Colonic mucosa (tissue), 4 donors: Measurements from ENCODE around the gene ZNF138. TPM values are rescaled to one million over a fixed set of nuclear protein-coding genes. Genes with fewer than 3 reads are reported as not detected.

Source experiments
- DNase-seq: peaks from one replicate; pipeline ENCODE4 v3.0.0-alpha.2; 2020
- H3K27ac ChIP-seq: fragments of 200-600 bp; one replicate; pipeline ENCODE4 v1.8.0; 2021
- H3K27me3 ChIP-seq: fragments of 200-600 bp; one replicate; pipeline ENCODE4 v1.8.0; 2021
- H3K36me3 ChIP-seq: fragments of 200-600 bp; one replicate; pipeline ENCODE4 v1.8.0; 2021
- H3K4me1 ChIP-seq: fragments of 200-600 bp; one replicate; pipeline ENCODE4 v1.8.0; 2021; ENCODE audit warnings: mild to moderate bottlenecking
- H3K4me3 ChIP-seq: fragments of 200-600 bp; one replicate; pipeline ENCODE4 v1.8.0; 2021
- H3K9ac ChIP-seq, 2 donors: one replicate each; pipeline ENCODE4 v1.7.0; 2013; ENCODE audit warnings: control low read depth in 2 of 2, low read depth in 2 of 2, low read length in 2 of 2
- H3K9me3 ChIP-seq: fragments of 200-600 bp; one replicate; pipeline ENCODE4 v1.8.0; 2021
- intact Hi-C: fragments of 100-400 bp; cut with DNase I; formaldehyde crosslinking; loops from one replicate; pipeline ENCODE4 v1.14.1; 2022
- total RNA-seq, 2 donors: library from RNA; stranded (reverse); fragmentation: NEBNext Ultra II Directional in 1 of 2; extraction: Animal tissue kit (Norgen Biotek cat#: 25700) in 1 of 2; gene quantifications; one replicate each; pipeline ENCODE4 v1.2.1, GENCODE V29; 2021
- TF ChIP-seq, protein P1 (sequence below): fragments of 200-600 bp; IDR thresholded peaks from one replicate; pipeline ENCODE4 v1.8.0; 2022; ENCODE audit warnings: antibody characterized with exemption, mild to moderate bottlenecking
- donor health status: healthy.
- donor health status: DM: no; HTN: no; CAD: no.
- donor health status: DM: no; HTN: no; CAD: no.

ZNF138 gene
- total RNA-seq, 2 donors from 2014 or later: 6.1 to 8.8 TPM

DNA sequence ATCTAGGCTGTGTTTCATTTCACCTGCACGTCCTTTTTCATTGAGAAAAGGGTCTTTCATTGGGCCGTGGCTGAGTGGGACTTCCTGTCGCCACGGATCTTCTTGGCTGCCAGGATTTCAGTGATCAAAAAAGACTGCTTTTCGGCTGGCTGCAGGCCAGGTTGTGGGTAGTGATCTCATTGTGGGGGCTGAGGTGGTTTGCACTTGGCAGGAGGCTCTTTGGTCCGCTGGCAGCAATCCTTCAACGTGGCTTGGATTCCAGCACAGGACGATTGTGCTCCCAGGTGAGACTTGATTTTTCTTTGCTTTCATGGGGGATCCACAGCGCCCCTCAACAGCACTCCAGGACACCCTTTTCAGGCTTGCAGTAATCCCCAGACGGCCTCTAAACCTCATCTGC is 79.9 kb downstream of the ZNF138 start:
- no peak for DNase-seq
- TF ChIP-seq, protein P1, sequence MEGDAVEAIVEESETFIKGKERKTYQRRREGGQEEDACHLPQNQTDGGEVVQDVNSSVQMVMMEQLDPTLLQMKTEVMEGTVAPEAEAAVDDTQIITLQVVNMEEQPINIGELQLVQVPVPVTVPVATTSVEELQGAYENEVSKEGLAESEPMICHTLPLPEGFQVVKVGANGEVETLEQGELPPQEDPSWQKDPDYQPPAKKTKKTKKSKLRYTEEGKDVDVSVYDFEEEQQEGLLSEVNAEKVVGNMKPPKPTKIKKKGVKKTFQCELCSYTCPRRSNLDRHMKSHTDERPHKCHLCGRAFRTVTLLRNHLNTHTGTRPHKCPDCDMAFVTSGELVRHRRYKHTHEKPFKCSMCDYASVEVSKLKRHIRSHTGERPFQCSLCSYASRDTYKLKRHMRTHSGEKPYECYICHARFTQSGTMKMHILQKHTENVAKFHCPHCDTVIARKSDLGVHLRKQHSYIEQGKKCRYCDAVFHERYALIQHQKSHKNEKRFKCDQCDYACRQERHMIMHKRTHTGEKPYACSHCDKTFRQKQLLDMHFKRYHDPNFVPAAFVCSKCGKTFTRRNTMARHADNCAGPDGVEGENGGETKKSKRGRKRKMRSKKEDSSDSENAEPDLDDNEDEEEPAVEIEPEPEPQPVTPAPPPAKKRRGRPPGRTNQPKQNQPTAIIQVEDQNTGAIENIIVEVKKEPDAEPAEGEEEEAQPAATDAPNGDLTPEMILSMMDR: no peak
- intact Hi-C loops: no loop called here
- Histone ChIP-seq H3K9ac (no peak overlapping the region), H3K27ac (no peak overlapping the region), H3K4me1 (no peaks in the 10 kb centered on the region), H3K27me3 (no peaks in the 10 kb centered on the region), H3K9me3 (no peaks in the 10 kb centered on the region), H3K4me3 (no peak overlapping the region), H3K36me3 (no peaks in the 10 kb centered on the region)

DNA sequence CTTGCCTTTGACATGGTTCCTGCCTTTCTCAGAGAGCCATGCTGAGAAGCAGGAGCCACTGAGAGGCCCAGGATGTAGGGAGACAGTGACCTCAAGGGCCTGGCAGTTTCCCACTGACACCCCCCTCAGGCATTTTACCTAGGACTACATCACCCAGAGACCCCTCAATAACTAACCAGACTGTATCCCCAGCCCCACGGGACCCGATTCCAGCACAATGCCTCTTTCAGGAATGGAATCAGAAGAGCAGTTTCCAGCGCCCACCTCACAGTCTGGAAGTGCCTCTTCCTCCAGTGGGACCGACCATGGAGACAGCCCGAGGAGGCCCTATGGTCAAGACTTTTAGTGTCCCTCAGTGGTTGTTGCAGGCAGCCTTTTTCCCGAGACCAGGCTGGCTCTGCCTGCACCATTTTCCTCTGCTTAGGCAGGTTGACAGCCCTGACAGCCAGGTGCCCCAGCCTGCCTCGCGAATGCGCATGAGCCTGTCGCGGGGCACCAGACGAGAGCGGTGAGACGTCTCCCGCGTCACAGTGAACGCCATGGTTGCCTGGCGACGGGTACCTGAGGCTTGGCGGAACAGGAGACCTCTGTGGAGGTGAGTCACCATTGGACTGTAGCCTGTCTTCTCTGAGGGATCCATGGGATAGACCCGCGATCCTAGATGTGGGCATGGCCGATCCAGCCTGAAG is 80.5 kb downstream of the ZNF138 start:
- TF ChIP-seq, protein P1: no peak
- Histone ChIP-seq H3K9ac (no peak overlapping the region), H3K27me3 (no peaks in the 10 kb centered on the region), H3K36me3 (no peaks in the 10 kb centered on the region), H3K9me3 (no peaks in the 10 kb centered on the region), H3K4me3 (no peak overlapping the region), H3K4me1 (no peaks in the 10 kb centered on the region), H3K27ac (no peak overlapping the region)
- intact Hi-C loops: no loop called here
- DNase-seq: peak; percentile 12

DNA sequence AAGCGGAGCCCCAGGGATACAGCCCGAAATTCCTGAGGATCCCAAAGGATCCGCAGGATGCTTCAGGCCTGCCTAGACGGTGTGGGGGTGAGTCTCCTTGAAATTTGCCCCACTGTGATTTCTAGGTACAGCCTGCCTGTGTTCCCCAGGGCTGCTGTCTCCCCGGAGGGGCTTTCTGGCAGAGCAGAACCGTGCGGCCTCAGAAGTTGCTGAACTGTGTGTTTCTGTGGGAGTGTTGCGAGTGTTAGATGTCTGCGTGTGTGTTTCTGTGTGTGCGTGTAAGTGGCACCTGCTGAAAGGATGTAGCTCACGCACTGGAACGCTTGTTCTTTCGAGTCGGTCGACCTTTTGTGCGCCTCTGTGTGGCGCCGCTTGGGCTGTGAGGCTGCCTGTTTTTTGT is 81.0 kb downstream of the ZNF138 start:
- intact Hi-C loops: no loop called here

DNA sequence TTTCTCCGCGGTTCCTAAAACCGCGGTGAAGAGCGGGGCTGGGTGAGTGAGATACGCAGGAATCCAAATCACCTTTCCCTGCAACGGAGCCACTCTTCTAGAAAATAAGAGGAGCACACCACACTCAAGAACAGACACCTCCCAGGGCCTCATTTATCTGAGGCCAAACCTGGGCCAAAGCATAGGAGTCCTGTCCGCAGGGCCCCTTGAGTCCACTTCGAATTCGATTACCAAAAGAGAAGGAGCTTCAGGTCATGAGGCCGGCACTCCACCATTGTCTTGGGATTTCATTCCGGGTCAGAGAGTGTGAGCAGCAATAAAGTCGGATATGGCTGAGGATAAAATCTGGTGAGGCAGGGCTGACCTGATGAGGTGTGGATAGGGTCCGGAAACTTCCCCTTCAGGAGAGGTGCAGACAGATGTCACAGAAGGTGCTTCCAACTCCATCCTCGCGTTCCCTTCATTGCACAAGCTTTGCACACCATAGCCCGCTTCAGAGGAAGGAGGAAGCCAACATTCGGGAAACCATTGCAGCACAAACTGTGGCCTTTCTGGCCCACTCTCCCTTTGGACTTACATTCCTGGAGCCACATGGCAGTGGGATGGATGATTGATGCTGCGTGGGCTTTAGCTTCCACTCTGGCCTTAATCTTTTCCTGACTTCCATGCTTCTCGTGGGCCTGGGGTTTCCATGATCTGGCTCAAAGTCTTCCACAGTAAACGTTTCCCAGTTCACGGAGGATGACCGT is 81.6 kb downstream of the ZNF138 start:
- intact Hi-C loops: no loop called here
- no peaks in the 10 kb centered on the region for H3K27me3 ChIP-seq

More for the DNA sequence above, 81.0 kb downstream of the ZNF138 start:
- no peak overlapping the region for H3K27ac ChIP-seq
- H3K4me1 ChIP-seq: no peaks in the 10 kb centered on the region
- TF ChIP-seq, protein P1: no peak
- no peak overlapping the region for H3K4me3 ChIP-seq
- no peaks in the 10 kb centered on the region for H3K36me3 ChIP-seq
- no peak overlapping the region for H3K9ac ChIP-seq
- H3K9me3 ChIP-seq: no peaks in the 10 kb centered on the region
- H3K27me3 ChIP-seq: no peaks in the 10 kb centered on the region
- DNase-seq: peak; percentile 6

More for the DNA sequence above, 81.6 kb downstream of the ZNF138 start:
- no peaks in the 10 kb centered on the region for H3K4me1 ChIP-seq
- H3K4me3 ChIP-seq: no peak overlapping the region
- DNase-seq: peak; percentile 7
- H3K36me3 ChIP-seq: no peaks in the 10 kb centered on the region
- TF ChIP-seq, protein P1: no peak
- no peak overlapping the region for H3K9ac ChIP-seq
- H3K27ac ChIP-seq: no peak overlapping the region
- no peaks in the 10 kb centered on the region for H3K9me3 ChIP-seq
